ENCODE results near the gene LMF2. TPM values are rescaled to one million over a fixed set of nuclear protein-coding genes. Genes with fewer than 3 reads are reported as not detected.

LMF2 gene
- polyA plus RNA-seq, 1 of the 3 experiments (the other 2 are of a cell fraction), result 34.3 TPM

DNA sequence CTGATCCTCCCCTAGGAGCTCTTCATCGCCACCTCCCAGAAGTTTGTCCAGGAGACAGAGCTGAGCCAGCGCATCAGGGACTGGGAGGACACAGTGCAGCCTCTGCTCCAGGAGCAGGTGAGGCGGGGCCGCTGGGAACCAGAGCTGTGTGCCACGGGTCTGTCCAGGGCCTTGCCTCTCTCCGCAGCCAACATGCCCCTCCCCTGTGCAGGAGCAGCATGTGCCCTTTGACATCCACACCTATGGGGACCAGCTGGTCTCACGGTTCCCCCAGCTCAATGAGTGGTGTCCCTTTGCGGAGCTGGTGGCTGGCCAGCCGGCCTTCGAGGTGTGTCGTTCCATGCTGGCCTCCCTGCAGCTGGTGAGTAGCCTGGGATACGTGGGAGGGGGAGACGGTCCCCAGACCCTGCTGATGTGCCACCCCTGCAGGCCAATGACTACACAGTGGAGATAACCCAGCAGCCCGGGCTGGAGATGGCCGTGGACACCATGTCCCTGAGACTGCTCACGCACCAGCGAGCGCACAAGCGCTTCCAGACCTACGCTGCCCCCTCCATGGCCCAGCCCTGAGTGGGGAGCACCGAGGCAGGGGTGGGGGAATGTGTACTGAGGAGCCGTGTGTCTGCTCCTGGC is 15.4 kb upstream of the LMF2 start:
- Histone ChIP-seq H3K4me2 (no peak overlapping the region), H2AFZ (ENCODE audit: low read depth) (no peak overlapping the region), H4K20me1 (ENCODE audit: insufficient read depth) (peaks cover 8% of the 10 kb centered on the region; the same call in 1 of the 2 replicates), H3K4me3 (ENCODE audit: low read depth in 2 of 2, low read length in 1 of 2) (no peak overlapping the region), H3F3A (replicated peaks; ENCODE audit: insufficient read depth) (peaks cover 11% of the 10 kb centered on the region), H3K27me3 (ENCODE audit: insufficient read depth) (no peaks in the 10 kb centered on the region), H3K4me1 (ENCODE audit: control insufficient read depth in 1 of 2, insufficient read depth in 2 of 2, low read depth in 1 of 2, low read length in 1 of 2) (peaks cover 7 to 24% of the 10 kb centered on the region in 2 experiments; a peak in 2 of 4 replicates), H3K9me2 (no peaks in the 10 kb centered on the region), H3K79me2 (ENCODE audit: insufficient read depth) (peaks cover 18% of the 10 kb centered on the region), H3K9ac (no peak overlapping the region), H3K27ac (ENCODE audit: low read depth in 2 of 2, low read length in 1 of 2) (no peak overlapping the region), H3K9me3 (no peaks in the 10 kb centered on the region), H3K36me3 (replicated peaks in 1 of 2; ENCODE audit: control insufficient read depth in 1 of 2, insufficient read depth in 2 of 2, low read length in 1 of 2) (peaks cover 7 to 44% of the 10 kb centered on the region in 2 experiments)
- no peak for TF ChIP-seq TEAD4 (IDR thresholded peaks at IDR 0.05; ENCODE audit: borderline replicate concordance, insufficient read depth)
- TF ChIP-seq YY1 (IDR thresholded peaks at IDR 0.05; ENCODE audit: low read depth), result no peak
- TF ChIP-seq FOXM1 (IDR thresholded peaks at IDR 0.05; ENCODE audit: low read depth), result no peak
- TF ChIP-seq TCF12 (IDR thresholded peaks at IDR 0.05), result no peak
- TF ChIP-seq GATA2 (CRISPR knock-in tag; IDR thresholded peaks at IDR 0.05), result no peak
- TF ChIP-seq JUND (IDR thresholded peaks at IDR 0.05), result no peak
- no peak for DNase-seq
- WGBS (ENCODE audit: low lambda C conversion rate), result 80% methylated on average over 3 of the region's 22 CpGs
- ChIA-PET CTCF (interaction anchor here (2.5 to 3.4 kb wide), 2 partner anchors 25 to 42 kb away, joined by 6 to 53 read pairs; partner anchors contain the start of gene SYCE3), POLR2A (no interaction called here)

DNA sequence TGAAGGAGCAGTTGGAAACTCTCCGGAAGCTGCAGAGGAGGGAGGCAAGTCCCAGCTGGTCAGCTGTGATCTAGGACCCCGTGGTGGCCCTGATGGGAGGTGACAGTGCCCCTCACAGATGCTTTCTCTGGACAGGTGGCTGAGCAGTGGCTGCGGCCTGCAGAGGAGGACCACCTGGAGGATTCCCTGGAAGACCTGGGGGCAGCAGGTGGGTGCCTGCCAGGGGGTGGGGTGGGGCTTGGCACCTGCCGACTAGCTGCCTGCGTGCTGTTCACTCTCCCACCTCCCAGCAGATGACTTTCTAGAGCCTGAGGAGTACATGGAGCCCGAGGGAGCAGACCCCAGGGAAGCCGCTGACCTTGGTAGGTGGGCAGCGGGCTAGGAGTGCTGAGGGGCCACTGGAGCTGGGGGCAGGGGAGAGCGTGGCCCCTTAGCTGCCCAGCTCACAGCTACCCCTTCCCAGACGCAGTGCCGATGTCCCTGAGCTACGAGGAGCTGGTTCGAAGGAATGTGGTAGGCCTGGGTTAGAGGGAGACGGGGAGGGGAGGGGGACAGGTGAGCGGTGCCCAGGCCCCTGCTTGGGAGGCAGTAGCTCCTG is 14.8 kb upstream of the LMF2 start:
- Histone ChIP-seq H3F3A (replicated peaks; ENCODE audit: insufficient read depth) (peaks cover 8% of the 10 kb centered on the region), H4K20me1 (ENCODE audit: insufficient read depth) (peaks cover 8% of the 10 kb centered on the region; the same call in 1 of the 2 replicates), H3K9ac (no peak overlapping the region), H3K36me3 (replicated peaks in 1 of 2; ENCODE audit: control insufficient read depth in 1 of 2, insufficient read depth in 2 of 2, low read length in 1 of 2) (peaks cover 7 to 50% of the 10 kb centered on the region in 2 experiments), H3K27ac (ENCODE audit: low read depth in 2 of 2, low read length in 1 of 2) (no peak overlapping the region), H3K9me3 (no peaks in the 10 kb centered on the region), H3K4me1 (ENCODE audit: control insufficient read depth in 1 of 2, insufficient read depth in 2 of 2, low read depth in 1 of 2, low read length in 1 of 2) (peaks cover 7 to 22% of the 10 kb centered on the region in 2 experiments; a peak in 2 of 4 replicates), H3K9me2 (no peaks in the 10 kb centered on the region), H3K79me2 (ENCODE audit: insufficient read depth) (peaks cover 18% of the 10 kb centered on the region), H3K4me3 (ENCODE audit: low read depth in 2 of 2, low read length in 1 of 2) (no peak overlapping the region), H3K27me3 (ENCODE audit: insufficient read depth) (no peaks in the 10 kb centered on the region), H2AFZ (ENCODE audit: low read depth) (no peak overlapping the region), H3K4me2 (no peak overlapping the region)
- WGBS (ENCODE audit: low lambda C conversion rate), result 91% methylated on average over 3 of the region's 15 CpGs
- CTCF ChIA-PET, result interaction anchor here (2.5 kb wide), 1 partner anchor 24 kb away, joined by 6 read pairs; no protein-coding TSS in a partner anchor
- no peak for TF ChIP-seq GATA2 (CRISPR knock-in tag; IDR thresholded peaks at IDR 0.05)
- no peak for TF ChIP-seq TCF12 (IDR thresholded peaks at IDR 0.05)
- TF ChIP-seq, protein P1, sequence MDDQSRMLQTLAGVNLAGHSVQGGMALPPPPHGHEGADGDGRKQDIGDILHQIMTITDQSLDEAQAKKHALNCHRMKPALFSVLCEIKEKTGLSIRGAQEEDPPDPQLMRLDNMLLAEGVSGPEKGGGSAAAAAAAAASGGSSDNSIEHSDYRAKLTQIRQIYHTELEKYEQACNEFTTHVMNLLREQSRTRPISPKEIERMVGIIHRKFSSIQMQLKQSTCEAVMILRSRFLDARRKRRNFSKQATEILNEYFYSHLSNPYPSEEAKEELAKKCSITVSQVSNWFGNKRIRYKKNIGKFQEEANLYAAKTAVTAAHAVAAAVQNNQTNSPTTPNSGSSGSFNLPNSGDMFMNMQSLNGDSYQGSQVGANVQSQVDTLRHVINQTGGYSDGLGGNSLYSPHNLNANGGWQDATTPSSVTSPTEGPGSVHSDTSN (IDR thresholded peaks at IDR 0.05), result no peak
- no peak for TF ChIP-seq FOXJ3 (CRISPR knock-in tag; IDR thresholded peaks at IDR 0.05)
- TF ChIP-seq TAF1 (IDR thresholded peaks at IDR 0.05; ENCODE audit: borderline replicate concordance, low read depth, low read length), result no peak
- TF ChIP-seq RAD21 (IDR thresholded peaks at IDR 0.05; ENCODE audit: low read length), result no peak
- TF ChIP-seq MEF2A (IDR thresholded peaks at IDR 0.05; ENCODE audit: borderline replicate concordance, low read depth), result no peak
- TF ChIP-seq, protein P2, sequence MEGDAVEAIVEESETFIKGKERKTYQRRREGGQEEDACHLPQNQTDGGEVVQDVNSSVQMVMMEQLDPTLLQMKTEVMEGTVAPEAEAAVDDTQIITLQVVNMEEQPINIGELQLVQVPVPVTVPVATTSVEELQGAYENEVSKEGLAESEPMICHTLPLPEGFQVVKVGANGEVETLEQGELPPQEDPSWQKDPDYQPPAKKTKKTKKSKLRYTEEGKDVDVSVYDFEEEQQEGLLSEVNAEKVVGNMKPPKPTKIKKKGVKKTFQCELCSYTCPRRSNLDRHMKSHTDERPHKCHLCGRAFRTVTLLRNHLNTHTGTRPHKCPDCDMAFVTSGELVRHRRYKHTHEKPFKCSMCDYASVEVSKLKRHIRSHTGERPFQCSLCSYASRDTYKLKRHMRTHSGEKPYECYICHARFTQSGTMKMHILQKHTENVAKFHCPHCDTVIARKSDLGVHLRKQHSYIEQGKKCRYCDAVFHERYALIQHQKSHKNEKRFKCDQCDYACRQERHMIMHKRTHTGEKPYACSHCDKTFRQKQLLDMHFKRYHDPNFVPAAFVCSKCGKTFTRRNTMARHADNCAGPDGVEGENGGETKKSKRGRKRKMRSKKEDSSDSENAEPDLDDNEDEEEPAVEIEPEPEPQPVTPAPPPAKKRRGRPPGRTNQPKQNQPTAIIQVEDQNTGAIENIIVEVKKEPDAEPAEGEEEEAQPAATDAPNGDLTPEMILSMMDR (IDR thresholded peaks at IDR 0.05), result no peak
- no peak for TF ChIP-seq POLR2AphosphoS5 (IDR thresholded peaks at IDR 0.05; ENCODE audit: low read depth, low read length)
- TF ChIP-seq NRF1 (IDR thresholded peaks at IDR 0.05; ENCODE audit: low read depth, low read length), result no peak
- TF ChIP-seq, protein P3, sequence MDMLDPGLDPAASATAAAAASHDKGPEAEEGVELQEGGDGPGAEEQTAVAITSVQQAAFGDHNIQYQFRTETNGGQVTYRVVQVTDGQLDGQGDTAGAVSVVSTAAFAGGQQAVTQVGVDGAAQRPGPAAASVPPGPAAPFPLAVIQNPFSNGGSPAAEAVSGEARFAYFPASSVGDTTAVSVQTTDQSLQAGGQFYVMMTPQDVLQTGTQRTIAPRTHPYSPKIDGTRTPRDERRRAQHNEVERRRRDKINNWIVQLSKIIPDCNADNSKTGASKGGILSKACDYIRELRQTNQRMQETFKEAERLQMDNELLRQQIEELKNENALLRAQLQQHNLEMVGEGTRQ (IDR thresholded peaks at IDR 0.05; ENCODE audit: borderline replicate concordance, low read depth, low read length), result no peak
- TF ChIP-seq CHD2 (IDR thresholded peaks at IDR 0.05; ENCODE audit: low read length, partially characterized antibody), result no peak
- TF ChIP-seq YY1 (IDR thresholded peaks at IDR 0.05; ENCODE audit: low read depth), result no peak
- no peak for TF ChIP-seq EP300 (IDR thresholded peaks at IDR 0.05; ENCODE audit: borderline replicate concordance in 1 of 2, low read depth in 1 of 2, low read length in 1 of 2)
- no peak for TF ChIP-seq EZH2phosphoT487 (IDR thresholded peaks at IDR 0.05; ENCODE audit: borderline replicate concordance, low read depth)
- TF ChIP-seq TEAD4 (IDR thresholded peaks at IDR 0.05; ENCODE audit: borderline replicate concordance, insufficient read depth), result no peak
- TF ChIP-seq ELF1 (IDR thresholded peaks at IDR 0.05), result no peak
- TF ChIP-seq GABPA (IDR thresholded peaks at IDR 0.05; ENCODE audit: low read depth), result no peak
- no peak for TF ChIP-seq RXRA (IDR thresholded peaks at IDR 0.05; ENCODE audit: borderline replicate concordance, low read depth)
- no peak for TF ChIP-seq RFX5 (IDR thresholded peaks at IDR 0.05; ENCODE audit: low read length)
- POLR2A ChIA-PET, result no interaction called here
- DNase-seq, result no peak
